Measurements from ENCODE around the gene ASB3. TPM values are rescaled to one million over a fixed set of nuclear protein-coding genes. Genes with fewer than 3 reads are reported as not detected.

The ASB3 gene
- total RNA-seq, 2 donors from 2014 or later: 37.9 to 40.3 TPM

DNA sequence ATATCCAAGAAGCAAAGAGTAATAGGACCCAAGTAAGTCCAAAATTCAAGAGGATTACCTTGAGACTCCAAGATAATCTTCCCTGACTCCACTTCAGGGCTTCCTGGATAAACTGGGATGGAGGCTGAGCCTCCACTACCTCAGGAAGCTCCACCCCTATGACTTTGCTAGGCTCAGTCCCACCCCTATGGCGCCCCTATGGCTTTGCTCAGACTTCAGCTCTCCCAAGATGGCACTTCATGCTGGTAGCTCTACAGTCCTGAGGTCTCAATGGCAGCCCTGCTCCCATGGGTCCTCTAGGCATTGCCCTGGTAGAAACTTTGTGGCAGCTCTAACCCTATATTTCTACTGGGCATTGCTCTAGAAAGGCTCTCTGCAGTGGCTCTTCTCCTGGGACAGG, 89.1 kb downstream of the ASB3 start:
- Histone ChIP-seq H3K27ac (ENCODE audit: low read depth, low read length) (no peak overlapping the region), H3K4me1 (ENCODE audit: control insufficient read depth, insufficient read depth, low read length) (no peaks in the 10 kb centered on the region), H3K4me3 (ENCODE audit: low read length) (no peak overlapping the region), H3K27me3 (ENCODE audit: control insufficient read depth, insufficient read depth, low read length, poor library complexity, severe bottlenecking) (no peaks in the 10 kb centered on the region), H3K9me3 (ENCODE audit: control insufficient read depth, low read length) (no peaks in the 10 kb centered on the region), H3K36me3 (ENCODE audit: control insufficient read depth, insufficient read depth, low read length) (no peaks in the 10 kb centered on the region), H3K9ac (ENCODE audit: extremely low read depth, low read length, poor library complexity, severe bottlenecking) (no peak overlapping the region)
- no peak for DNase-seq
- Mint-ChIP-seq H3K4me1 (no peaks in the 10 kb centered on the region), H3K4me3 (no peak overlapping the region), H3K9me3 (no peaks in the 10 kb centered on the region), H3K36me3 (ENCODE audit: low read depth) (peaks cover 36% of the 10 kb centered on the region), H3K27me3 (ENCODE audit: insufficient read depth) (no peaks in the 10 kb centered on the region), H3K27ac (no peak overlapping the region)
- 87 to 89% methylated on average over 1 of the region's 1 CpG for WGBS, 2 experiments (ENCODE audit: insufficient coverage in 1 of 2, insufficient read length in 1 of 2)
- TF ChIP-seq, protein P1, sequence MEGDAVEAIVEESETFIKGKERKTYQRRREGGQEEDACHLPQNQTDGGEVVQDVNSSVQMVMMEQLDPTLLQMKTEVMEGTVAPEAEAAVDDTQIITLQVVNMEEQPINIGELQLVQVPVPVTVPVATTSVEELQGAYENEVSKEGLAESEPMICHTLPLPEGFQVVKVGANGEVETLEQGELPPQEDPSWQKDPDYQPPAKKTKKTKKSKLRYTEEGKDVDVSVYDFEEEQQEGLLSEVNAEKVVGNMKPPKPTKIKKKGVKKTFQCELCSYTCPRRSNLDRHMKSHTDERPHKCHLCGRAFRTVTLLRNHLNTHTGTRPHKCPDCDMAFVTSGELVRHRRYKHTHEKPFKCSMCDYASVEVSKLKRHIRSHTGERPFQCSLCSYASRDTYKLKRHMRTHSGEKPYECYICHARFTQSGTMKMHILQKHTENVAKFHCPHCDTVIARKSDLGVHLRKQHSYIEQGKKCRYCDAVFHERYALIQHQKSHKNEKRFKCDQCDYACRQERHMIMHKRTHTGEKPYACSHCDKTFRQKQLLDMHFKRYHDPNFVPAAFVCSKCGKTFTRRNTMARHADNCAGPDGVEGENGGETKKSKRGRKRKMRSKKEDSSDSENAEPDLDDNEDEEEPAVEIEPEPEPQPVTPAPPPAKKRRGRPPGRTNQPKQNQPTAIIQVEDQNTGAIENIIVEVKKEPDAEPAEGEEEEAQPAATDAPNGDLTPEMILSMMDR (conservative IDR thresholded peaks at IDR 0.05): no peak

DNA sequence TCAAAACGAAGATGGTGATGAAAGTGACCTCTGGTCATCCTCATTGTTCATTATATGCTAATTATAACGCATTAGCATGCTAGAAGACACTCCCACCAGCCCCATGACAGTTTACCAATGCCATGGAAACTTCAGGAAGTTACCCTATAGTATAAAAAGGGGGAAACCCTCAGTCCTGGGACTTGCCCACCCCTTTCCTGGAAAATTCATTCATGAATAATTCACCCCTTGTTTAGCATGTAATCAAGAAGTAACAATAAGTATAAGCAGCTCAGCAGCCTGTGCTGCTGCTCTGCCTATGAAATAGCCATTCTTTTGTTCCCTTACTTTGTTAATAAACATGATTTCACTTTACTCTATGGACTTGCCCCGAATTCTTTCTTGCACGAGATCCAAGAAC, 89.7 kb downstream of the ASB3 start:
- H3K9ac ChIP-seq (ENCODE audit: extremely low read depth, low read length, poor library complexity, severe bottlenecking): no peak overlapping the region
- Mint-ChIP-seq H3K4me1 (no peaks in the 10 kb centered on the region), H3K27me3 (ENCODE audit: insufficient read depth) (no peaks in the 10 kb centered on the region), H3K27ac (no peak overlapping the region), H3K9me3 (no peaks in the 10 kb centered on the region), H3K4me3 (no peak overlapping the region), H3K36me3 (ENCODE audit: low read depth) (peaks cover 36% of the 10 kb centered on the region)
- no peaks in the 10 kb centered on the region for H3K9me3 ChIP-seq (ENCODE audit: control insufficient read depth, low read length)
- no peaks in the 10 kb centered on the region for H3K4me1 ChIP-seq (ENCODE audit: control insufficient read depth, insufficient read depth, low read length)
- TF ChIP-seq, protein P1 (conservative IDR thresholded peaks at IDR 0.05): no peak
- no peak overlapping the region for H3K27ac ChIP-seq (ENCODE audit: low read depth, low read length)
- DNase-seq: no peak
- 89 to 100% methylated on average over 3 to 4 of the region's 4 CpGs for WGBS, 2 experiments (ENCODE audit: insufficient coverage in 1 of 2, insufficient read length in 1 of 2)
- no peaks in the 10 kb centered on the region for H3K36me3 ChIP-seq (ENCODE audit: control insufficient read depth, insufficient read depth, low read length)
- H3K4me3 ChIP-seq (ENCODE audit: low read length): no peak overlapping the region
- no peaks in the 10 kb centered on the region for H3K27me3 ChIP-seq (ENCODE audit: control insufficient read depth, insufficient read depth, low read length, poor library complexity, severe bottlenecking)

DNA sequence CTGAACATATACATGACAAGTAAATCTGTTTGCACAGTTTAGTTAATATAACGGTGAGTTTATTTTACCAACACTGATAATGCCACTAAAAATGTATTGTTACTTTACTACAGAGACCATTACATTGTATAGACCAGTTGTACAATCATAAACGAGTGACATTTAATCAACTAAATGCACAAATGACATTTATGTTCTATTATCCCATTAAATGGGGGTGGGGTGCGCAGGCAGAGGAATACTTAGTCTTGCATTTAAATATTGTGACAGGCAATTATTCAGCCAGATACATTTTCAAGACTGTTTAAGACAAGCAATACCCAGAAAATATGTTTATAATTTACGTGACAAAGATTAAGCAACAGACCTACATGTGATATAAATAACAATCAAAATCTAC, 91.2 kb downstream of the ASB3 start:
- H3K36me3 Mint-ChIP-seq (ENCODE audit: low read depth): peaks cover 32% of the 10 kb centered on the region
- no peak overlapping the region for H3K9ac ChIP-seq (ENCODE audit: extremely low read depth, low read length, poor library complexity, severe bottlenecking)
- H3K27me3 ChIP-seq (ENCODE audit: control insufficient read depth, insufficient read depth, low read length, poor library complexity, severe bottlenecking): no peaks in the 10 kb centered on the region
- H3K9me3 ChIP-seq (ENCODE audit: control insufficient read depth, low read length): no peaks in the 10 kb centered on the region
- no peak overlapping the region for H3K27ac Mint-ChIP-seq
- WGBS, 2 experiments (ENCODE audit: insufficient coverage in 1 of 2, insufficient read length in 1 of 2): 95% methylated on average over 4 of the region's 4 CpGs; no CpG with 5 or more reads in 1 of the 2 experiments
- no peak overlapping the region for H3K4me3 Mint-ChIP-seq
- no peak overlapping the region for H3K27ac ChIP-seq (ENCODE audit: low read depth, low read length)
- H3K9me3 Mint-ChIP-seq: no peaks in the 10 kb centered on the region
- H3K4me3 ChIP-seq (ENCODE audit: low read length): no peak overlapping the region
- H3K27me3 Mint-ChIP-seq (ENCODE audit: insufficient read depth): no peaks in the 10 kb centered on the region
- TF ChIP-seq, protein P1 (conservative IDR thresholded peaks at IDR 0.05): no peak
- H3K36me3 ChIP-seq (ENCODE audit: control insufficient read depth, insufficient read depth, low read length): no peaks in the 10 kb centered on the region
- H3K4me1 ChIP-seq (ENCODE audit: control insufficient read depth, insufficient read depth, low read length): no peaks in the 10 kb centered on the region
- DNase-seq: no peak
- H3K4me1 Mint-ChIP-seq: no peaks in the 10 kb centered on the region
